Muscle of arm (tissue), 12 donors: Measurements from ENCODE around the gene NTM. TPM values are rescaled to one million over a fixed set of nuclear protein-coding genes. Genes with fewer than 3 reads are reported as not detected.
A peak's percentile ranks its signal among the peaks of the same experiment; 100 is the strongest.

ENCODE experiments used
- DNase-seq: peaks from one replicate; pipeline ENCODE4 v3.0.0-alpha.2; 2013
- polyA plus RNA-seq, 12 donors: library from polyadenylated mRNA; unstranded; fragments of 120-200 nt; gene quantifications; one replicate each; pipeline ENCODE4 v1.2.1, GENCODE V29; 2013; ENCODE audit not compliant: insufficient read length in 12 of 12

Gene NTM
- polyA plus RNA-seq, 12 donors = 9.6 to 40.9 (median 22.3) TPM; not detected in 1

GRCh38 chr11:132005887-132006286 lies 635.5 kb downstream of the NTM start:
- DNase-seq = no peak

GRCh38 chr11:132006884-132007580 lies 636.6 kb downstream of the NTM start:
- DNase-seq = no peak

GRCh38 chr11:132008226-132008625 lies 637.8 kb downstream of the NTM start:
- DNase-seq = no peak

DNA sequence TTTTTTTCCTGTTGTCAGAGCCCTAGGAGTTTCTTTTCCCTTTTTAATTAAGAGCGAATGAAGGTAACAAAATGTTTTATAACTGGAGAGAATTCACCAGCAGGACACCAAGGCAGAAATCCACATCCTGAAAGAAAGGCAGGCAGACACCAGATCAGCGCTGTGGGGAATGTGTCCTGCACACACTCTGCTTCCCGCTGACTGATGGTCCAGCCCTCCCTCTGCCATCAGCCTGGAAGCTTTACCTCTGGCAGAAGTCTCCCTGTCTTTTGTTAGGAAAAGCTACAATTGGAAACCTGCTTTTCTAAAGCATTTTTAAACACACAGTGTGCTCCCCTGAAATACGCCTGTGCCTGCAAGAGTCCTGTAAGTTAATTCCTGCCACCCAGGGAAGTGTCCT lies 638.5 kb downstream of the NTM start:
- DNase-seq = no peak

GRCh38 chr11:132020001-132020400 lies 649.6 kb downstream of the NTM start:
- DNase-seq = no peak

GRCh38 chr11:132022285-132022684 lies 651.9 kb downstream of the NTM start:
- no peak for DNase-seq

DNA sequence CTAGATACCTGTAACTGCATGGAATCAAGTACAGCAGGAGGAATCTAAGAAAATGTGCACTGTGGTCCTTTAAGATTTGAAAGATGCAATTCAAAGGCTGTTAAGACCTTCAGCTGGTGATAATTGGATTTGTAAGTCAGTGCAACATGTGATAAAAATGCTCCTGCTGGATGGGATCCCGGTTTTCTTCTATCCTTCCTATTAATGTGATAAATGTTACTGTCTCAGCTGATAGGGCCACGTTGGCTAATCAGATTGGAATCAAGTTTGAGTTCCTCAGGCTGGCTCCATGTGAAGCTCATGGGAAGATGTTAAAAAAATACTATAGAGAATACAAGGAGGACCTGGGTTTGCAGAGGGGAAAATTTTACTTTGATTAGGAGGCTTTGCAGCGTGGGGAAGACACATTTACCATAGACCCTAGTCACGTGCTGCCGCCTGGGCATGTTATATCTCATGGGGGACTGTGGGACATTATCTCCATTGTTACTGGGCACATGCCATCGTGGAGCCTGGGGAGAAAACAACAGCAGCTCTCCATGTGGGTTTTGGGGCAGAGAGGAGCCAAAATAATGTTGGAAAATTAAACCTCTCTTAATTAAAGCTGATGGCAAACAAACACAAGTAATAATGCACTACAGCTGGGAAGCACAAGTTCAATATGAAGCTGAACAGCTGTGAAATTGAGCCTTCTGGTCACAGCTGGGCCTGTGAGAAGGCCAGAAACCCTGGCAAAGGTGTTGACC lies 652.5 kb downstream of the NTM start:
- DNase-seq = no peak

DNA sequence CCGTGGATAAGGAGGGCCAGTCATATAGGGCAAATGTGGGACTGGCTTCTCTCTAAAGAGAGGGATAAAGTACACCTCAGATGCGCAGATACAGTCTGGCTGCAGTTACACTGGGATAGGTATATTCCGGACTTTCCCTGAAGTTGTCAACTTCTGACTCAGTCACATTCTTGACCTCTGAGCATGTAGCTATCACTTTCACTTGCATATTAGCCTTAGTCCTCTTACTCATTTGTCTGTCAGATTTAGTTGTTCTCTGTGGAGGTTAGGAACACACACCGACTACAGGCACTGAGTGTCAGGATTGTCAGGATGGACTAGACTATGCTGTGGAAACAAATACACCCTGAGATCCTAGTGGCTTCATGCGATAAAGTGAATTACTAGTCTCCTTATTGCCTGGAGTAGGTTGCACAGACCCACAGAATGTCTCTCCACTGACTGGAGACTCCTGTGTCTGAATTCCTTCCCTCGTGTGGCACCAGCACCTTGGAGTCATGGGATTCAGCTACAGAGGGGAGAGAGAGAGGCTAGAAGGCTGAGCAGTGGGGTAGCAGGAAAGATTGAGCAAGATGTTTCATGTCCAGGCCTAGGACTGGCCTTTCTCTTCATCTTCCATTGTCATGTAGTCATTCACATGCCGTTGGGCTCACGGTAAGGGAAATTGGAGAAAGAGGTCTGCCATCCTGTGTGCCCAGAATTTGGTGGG lies 654.3 kb downstream of the NTM start:
- DNase-seq = no peak

DNA sequence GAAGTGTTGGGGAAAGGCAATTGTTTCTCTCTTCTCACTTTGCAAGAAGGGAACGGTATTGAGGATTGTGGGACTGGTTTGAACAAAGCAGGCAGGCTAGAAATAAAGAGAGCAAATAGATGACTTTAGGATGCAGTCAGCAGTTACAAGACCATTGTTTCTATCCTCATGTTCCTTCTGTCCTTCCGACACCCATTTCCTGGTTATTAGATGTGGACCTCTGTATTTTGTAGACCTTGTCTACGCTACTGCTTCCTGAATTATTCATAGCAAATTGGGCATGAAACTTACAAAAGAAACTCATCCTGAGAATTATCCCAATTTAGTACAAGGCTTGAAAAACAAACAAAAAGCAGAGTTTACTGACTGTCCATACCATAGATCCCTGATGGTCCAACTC lies 656.3 kb downstream of the NTM start:
- no peak for DNase-seq

DNA sequence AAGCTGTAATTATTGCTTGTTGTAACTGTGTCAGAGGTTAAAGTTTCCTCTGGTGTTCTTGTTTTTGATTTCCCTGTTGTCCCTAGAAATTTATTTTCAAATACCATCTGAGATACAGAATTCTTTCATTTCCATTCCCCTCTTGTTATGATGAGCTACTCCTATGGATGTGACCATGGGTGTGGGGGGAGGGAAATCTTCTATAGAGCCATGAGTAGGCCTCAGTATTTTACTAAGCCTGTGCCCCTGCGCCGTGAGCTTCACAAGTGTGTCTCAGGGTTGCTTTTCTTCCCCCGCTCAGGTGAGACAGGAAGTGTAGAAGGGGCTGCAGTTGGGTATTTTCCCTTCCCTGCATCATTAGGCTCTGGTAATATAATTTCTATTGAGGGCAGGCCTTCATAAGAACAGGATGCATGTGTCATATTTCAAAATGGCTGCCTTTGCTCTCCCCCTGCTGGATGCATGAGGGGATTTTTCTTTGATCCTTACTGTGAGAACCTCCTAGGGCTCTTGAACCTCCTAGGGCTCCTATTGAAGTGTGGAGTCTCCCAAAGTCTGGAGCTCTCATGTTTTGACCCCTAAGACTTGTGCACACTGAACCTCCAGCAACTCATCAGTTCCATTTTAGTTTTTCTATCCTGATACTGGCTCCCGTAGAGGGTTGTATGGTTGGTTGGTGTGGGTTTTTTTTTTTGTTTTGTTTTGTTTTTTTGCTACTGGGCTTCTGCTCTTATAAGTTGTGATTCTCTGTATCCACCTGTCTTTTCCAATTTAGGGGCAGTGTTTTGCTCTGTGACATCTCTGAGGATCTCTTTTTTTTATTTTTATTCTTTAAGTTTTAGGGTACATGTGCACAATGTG lies 658.2 kb downstream of the NTM start:
- no peak for DNase-seq

GRCh38 chr11:132030896-132031295 lies 660.5 kb downstream of the NTM start:
- DNase-seq = no peak

DNA sequence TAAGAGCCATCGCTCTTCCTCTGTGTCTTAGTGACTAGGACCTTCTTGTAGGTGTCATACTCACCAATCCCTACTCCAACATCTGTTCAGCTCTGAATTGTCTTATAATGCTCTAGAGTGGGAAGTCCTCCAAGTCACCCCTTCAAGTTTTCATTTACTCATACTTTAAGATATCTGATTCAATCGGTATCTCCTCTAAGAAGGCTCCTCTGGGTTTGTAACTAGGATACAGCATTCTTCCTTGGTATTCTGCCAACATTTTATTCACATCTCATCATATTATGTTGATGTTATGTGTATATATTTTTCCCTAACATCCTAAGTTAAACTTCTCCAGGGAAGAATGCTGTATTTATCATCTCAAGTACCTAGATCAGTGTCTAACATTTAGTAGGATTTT lies 662.1 kb downstream of the NTM start:
- DNase-seq = peak; percentile 43

DNA sequence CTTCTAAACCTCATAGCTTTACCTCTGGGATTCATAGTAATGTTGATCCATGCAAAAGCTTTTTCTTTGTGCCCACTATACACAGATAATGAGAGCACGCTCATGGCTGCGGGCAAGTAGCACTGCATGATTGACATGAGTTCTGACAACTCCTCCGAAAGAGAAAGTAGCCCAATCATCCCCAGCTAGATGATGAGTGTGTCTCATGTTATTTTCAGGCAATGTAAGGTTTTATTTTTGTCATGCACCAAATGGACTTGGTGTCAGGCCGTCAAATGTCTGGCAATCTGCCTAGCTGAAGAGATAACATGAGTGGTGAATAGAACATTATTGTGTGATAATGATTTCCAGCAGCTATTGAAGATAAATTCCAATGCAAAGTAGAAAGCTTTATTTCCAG lies 662.6 kb downstream of the NTM start:
- DNase-seq = no peak

GRCh38 chr11:132035228-132035627 lies 664.8 kb downstream of the NTM start:
- no peak for DNase-seq

- no peak for DNase-seq
These were observed 665.4 kb downstream of the NTM start for GRCh38 chr11:132035766-132036165.

GRCh38 chr11:132036220-132036619 lies 665.8 kb downstream of the NTM start:
- no peak for DNase-seq

DNA sequence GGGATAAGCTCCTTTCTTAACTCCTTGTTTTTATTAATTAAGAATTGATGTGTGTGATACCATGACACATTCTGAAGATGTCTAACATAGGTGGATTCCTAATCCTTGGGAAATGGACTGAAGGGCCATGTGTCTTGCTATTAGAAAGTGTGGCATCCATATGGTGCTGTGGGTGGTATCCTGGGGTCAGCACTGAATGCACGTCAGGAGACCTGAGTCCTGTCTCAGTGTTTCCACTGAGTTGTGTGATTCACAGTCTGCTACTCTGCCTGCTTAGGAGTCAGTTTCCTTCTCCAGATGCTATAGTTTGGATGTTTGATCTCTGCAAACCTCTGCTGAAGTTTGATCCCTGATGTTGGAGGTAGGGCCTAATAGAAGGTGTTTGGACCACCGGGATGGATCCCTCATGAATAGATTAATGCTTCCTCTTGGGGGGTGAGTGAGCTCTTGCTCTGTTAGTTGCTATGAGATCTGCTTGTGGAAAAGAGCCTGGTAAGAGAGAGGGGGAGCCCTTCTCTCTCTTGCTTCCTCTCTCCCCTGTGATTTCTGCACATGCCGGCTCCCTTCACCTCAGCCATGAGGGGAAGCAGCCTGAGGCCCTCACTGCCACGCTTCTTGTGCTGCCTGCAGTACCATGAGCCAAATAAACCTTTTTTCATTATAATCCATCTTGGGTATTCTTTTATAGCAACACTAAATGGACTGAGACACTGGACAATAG lies 666.5 kb downstream of the NTM start:
- DNase-seq = no peak

DNA sequence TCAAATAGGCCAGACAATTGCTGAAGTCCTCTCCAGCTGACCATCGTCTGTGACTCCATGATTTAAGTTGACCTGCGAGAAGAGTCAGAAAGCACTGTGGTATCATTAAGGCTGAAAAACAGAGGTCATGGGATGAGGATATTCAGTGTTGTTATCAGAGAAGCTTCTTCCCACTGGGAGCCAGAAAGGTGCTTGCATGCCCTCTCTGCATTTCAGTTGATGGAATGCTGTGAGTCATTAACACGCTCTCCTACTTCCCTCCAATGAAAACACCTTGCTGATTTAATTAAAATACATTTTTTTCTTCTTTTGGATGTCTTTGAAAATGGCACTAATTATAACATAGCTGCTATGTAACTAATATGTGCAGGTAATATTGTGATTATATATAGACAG lies 667.0 kb downstream of the NTM start:
- DNase-seq = no peak

- no peak for DNase-seq
These were observed 667.5 kb downstream of the NTM start for GRCh38 chr11:132037956-132038355.

- DNase-seq = no peak
These were observed 669.1 kb downstream of the NTM start for GRCh38 chr11:132039521-132039920.

DNA sequence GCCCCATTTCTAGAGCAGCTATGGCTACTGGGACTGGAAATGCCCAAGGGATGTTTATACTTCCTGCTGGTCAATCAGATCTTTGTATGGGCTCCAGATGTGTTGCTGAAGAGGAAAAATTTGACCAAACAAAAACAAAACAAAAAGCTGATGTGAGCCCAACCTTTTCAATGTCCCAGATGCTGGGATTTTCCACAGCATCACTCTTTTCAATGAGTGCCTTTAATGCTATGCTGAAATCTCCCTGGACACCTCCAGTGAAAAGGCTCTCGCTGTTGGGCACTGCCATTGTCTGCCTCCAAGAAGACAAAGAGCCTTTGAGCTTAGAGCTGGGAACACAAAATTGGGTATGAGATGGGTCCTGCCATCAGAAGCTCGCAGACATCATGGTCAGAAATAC lies 671.9 kb downstream of the NTM start:
- DNase-seq = no peak
